NCI-H1417 (cell line): ENCODE measurements around the gene AHCYL2.

ENCODE experiments used
- DNase-seq, 3 experiments: peaks; one replicate each; lab custom pipeline; 2025; lab: John Stamatoyannopoulos, UW

Gene AHCYL2

DNA sequence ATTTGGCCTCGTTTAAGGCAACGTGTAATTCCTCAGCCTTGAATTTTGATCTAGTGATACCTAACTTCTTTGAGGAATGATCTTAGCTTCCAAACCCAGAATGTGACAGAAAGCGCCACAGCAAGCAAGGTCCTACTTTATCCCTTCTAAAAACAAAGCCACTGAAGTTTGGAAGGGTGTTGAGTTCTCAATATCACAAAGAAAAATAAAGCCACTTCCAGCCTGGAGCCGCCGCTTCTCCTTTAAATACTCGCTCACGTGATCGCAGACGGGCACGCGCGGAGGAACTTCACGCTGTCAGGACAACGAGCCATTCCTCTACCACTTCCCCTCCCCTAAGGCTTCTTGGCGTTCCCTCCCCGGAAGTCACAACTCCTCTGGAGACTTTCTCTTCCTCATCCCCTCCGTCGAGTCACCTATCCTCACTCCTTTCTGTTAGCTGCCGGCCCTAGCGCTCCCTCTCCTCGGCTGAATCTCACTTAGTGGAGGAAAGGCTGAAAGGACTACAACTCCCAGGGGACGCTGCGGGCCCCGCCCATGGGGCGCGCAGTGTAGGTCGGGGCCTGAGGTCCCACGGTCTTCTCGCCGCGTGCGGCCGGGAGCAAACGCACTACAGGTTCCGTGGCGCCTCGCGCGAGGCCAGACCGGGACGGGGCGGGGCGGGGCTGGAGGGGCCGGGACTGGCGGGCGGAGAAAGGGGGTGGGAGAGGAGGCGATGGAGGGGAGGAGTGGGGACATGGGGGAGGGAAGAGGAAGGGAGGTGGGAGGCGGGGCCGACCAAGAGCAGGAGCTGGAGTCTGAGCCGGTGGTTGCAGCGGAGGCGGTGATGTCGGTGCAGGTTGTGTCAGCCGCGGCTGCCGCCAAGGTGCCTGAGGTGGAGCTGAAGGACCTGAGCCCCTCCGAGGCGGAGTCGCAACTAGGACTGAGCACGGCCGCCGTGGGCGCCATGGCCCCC, at the start of gene AHCYL2:
TSS of gene AHCYL2 (plus strand) at position 780 of the 955 bp plus-strand sequence.
- peak; percentile 99 for DNase-seq

DNA sequence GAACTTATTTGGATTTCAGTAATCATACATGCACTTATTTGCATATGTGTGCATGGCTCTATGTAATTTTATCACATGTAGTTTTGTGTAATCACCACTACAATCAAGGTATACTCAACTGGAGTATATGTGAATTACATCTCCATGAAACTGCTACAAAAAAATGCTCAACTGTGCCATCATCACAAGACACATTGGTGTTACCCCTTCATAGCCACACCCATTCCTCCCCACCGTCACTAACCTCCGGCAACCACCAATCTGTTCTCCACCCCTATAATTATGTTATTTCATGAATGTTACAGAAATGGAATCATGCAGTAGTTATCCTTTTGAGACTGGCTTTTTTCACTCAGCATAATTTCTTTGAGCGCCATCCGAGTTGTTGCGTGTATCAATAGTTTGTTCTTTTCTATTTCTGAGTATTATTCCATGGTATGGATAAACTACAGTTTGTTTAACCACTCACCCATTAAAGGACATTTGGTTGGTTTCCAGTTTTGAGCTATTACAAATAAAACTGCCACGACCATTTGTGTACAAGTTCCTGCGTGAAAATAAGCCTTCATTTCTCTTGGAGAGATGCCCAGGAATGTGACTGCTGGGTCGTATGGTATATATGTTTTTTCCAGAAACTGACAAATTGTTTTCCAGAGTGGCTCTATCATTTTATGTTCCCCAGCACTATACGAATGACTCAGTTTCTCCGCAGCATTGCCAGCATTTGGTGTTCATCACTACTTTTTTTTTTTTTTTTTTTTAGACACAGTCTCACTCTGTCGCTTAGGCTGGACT, 47.7 kb upstream of the AHCYL2 start:
- peak in 2 of 3 experiments; percentile 33 to 73 for DNase-seq

DNA sequence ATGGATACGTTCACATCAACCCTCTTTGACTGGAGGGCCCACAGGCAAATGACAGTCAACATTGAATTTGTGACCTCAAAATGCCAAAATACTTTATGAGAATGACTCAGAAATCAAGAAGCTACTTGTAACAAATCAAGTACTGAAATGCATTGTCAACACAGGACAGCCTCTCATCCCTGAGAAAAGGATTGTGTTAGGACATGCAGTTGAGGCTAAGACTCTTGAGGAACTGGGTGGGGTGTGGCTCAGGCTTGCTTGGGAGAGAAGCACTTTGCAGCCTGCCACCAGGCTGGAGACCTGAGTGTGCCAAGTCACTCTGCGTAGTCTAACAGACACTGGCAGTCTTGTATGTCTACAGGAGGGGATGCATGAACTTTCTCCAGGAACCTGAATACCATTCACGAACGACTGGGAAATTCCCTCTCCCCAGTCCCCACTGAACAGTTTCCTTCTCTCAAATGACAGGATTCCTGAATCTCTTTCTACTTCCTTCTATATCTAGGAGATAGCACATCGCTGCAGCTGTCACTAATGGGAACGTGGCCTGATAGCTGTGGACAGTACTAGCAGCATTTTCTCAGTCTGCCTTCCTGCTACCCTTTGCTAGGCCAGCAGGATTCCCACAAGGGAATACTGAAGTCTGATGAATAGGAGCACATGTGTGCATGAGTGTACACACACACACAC, 39.7 kb upstream of the AHCYL2 start:
- no peak for DNase-seq

DNA sequence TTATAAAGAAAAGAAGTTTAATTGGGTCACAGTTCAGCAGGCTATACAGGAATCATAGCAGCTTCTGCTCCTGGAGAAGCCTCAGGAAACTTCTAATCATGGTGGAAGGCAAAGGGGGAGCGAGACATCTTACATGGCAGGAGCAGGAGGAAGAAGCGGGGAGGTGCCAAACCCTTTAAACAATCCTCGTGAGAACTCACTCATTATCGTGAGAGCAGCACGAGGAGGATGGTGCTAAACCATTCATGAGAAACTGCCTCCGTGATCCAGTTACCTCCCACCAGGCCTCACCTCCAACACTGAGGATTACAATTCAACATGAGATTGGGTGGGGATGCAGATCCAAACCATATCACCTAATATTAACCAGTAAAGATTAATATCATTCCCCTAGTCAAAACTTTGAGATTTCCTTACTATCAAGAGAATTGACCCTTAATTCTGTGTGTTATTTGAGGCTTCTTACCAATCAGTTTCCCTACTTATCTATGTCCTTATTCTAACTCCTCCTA, 38.0 kb upstream of the AHCYL2 start:
- no peak for DNase-seq

DNA sequence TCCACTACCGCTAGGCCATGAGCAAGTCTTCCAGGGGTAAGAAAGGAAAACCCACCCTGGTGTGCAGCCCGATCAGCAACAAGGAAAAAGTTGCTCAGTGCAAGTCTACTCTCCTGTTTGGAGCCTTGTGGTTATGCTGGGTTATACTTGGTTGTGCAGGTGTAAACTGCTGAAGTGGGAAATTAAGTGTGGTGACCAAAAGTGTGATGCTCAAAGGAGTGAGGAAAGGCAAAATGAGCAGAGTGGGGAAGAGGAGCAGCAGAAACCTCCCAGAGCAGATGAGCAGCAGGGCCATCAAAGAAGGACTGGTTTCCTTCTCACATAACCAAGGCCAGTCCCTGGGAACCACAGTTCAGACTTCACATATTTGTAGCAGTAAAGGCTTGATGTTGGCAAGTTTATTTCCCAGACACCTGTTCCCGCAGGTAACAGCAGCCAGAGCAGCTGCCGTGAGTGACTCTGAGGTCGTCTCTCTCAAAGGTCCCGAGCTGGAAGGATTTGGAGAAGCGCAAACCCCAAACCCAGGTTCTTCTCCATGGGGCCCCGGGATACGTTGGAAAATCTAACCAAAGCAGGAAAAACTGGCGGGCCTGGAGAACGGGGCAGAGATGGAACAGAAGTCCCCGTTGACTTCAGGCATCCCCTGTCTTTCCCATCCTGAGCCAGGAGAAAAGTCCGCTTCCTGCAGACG, 37.0 kb upstream of the AHCYL2 start:
- DNase-seq, result no peak

DNA sequence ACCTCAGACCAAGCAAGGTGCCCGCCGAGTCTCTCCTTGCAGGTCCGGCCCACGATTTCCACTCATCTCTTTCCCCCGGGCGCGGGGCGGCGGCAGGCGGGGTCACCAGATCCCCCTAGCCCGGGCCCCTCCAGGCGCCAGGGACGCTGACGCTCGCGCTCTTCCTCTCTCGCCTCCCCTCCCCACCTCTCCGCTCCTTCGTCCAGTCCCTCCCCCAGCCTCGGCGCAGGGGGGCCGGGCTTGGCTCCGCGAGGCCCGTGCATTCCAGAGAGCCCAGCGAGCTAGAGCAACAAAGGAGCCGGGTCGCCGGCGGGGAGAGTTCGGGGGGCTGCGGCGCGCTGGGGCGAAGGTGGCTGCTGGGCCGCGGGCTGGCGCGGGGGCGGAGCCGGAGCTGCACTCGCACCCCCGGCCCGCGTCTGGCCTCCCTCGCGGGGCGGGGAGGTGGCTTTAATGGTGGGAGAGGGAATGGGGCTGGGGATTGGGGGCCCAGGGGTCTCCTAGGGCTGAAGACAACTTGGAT, 36.4 kb upstream of the AHCYL2 start, which contains the start of gene SMO:
TSS of gene SMO (plus strand) at position 262 of the 520 bp plus-strand sequence. CDS start 519 bp downstream, outside the sequence.
- DNase-seq, result peak in 2 of 3 experiments; percentile 51 to 60

DNA sequence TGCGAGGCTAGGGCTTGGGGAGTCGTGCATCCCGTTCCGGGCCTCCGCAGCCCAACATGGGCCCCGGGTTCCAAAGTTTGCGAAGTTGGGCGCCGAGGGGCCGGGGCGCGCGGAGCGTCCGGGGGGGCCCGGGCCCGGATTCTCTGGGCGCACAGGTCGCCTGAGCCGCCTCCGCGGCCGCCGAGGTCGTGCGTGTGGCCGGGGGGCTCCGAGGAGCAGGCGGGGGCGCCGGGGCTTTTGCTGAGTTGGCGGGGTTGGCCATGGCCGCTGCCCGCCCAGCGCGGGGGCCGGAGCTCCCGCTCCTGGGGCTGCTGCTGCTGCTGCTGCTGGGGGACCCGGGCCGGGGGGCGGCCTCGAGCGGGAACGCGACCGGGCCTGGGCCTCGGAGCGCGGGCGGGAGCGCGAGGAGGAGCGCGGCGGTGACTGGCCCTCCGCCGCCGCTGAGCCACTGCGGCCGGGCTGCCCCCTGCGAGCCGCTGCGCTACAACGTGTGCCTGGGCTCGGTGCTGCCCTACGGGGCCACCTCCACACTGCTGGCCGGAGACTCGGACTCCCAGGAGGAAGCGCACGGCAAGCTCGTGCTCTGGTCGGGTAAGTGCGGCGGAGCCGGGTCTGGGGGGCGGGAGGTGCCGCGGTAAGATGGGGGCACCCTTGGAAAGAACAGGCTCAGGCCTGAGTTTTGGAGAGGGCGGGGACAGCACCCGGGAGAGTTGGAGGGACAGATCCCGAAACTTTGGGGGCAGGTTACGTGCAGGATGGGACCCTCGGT, 35.8 kb upstream of the AHCYL2 start:
- DNase-seq, result peak in 2 of 3 experiments; percentile 35 to 51

DNA sequence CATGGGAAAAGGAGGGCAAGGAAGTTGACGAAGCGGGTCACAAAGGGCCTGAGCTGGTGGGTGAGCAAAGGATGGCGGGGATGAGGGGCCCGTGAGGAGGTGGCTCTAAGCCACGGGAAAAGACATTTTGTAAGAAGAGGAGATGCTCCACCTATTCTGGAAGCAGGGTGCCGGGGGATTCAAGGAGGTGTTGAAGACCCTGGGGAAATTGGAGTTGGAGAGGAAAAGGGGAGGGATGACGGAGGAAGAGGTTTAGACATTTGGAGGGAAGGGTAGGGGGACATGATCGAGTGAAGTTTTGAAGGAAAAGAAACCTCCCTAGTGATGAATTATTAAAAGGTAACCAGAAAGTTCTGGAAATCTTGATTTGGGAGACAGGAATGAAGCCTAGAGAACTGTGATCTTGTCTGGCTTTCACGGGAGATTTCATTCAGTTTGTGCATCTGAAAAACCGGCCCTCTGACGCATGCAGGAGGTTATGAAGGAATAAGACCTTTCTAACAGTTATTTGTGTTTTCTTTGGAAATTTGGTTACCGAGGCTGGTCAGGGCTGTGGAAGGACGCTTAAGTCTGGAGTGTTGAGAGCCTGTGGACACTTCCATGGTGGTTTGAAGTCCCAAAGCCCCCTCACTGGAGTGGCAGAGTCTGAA, 35.0 kb upstream of the AHCYL2 start:
- DNase-seq, result no peak

DNA sequence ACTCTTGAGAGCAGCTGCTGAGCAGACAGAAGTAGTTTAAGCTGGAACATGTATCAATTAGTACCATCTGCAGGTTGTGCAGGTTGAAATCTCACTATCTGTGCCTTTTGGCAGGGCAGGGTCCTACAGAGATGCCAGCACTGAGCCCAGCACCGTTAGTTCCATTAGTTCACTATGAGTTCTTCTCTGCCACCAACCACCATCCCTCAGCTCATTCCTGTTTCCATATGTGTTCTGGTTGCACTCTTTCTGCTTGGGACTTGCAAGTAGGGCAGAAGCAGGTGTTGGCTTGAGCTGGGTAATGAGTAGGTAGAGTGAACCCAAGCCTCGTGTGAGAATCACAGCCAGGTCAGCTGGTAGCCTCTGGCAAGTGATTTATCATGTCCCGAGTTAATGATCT, 33.6 kb upstream of the AHCYL2 start:
- peak in 1 of 3 experiments; percentile 20 for DNase-seq

DNA sequence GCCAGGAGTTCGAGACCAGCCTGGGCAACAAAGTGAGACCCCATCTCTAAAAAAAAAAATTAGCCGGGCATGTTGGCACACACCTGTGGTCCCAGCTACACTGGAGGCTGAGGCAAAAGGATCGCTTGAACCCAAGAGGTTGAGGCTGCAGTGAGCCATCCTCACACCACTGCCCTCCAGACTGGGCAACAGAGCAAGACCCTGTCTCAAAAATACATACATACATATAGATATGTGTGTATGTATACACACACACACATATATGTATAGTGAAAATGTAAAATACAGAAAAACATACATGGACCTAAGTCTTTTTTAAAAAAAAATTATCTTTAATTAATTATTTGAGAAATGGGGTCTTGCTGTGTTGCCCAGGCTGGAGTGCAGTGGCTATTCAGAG, 30.9 kb upstream of the AHCYL2 start:
- no peak for DNase-seq

DNA sequence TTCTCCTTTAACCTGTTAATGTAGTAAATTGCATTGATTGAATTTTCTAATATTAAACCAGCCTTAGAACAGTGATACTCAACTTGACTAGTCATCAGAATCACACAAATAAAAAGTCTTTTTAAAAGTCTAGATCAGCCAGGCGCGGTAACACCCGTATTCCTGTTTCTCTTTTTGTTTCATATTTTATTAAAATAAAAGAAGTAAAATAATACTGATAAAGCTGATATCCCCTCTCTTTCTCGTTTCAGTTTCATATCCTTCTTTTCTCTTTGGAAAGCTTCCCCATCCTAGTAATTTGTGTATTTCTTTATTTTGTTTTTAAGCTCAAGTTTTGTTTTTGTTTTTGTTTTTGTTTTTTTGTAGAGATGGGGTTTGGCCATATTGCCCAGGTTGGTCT, 27.1 kb upstream of the AHCYL2 start:
- DNase-seq, result no peak

DNA sequence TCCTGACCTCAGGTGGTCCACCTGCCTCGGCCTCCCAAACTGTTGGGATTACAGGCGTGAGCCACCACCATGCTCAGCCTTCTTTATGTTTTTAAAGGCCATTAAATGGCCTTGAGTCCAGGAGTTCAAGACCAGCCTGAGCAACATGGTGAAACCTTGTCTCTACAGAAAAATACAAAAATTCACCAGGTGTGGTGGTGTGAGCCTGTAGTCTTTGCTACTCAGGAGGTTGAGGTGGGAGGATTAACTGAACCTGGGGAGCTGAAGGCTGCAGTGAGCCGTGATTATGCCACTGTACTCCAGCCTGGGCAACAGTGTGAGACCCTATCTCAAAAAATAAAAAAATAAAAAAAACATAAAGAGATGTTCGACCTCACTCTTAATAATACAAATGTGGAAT, 25.4 kb upstream of the AHCYL2 start:
- no peak for DNase-seq

DNA sequence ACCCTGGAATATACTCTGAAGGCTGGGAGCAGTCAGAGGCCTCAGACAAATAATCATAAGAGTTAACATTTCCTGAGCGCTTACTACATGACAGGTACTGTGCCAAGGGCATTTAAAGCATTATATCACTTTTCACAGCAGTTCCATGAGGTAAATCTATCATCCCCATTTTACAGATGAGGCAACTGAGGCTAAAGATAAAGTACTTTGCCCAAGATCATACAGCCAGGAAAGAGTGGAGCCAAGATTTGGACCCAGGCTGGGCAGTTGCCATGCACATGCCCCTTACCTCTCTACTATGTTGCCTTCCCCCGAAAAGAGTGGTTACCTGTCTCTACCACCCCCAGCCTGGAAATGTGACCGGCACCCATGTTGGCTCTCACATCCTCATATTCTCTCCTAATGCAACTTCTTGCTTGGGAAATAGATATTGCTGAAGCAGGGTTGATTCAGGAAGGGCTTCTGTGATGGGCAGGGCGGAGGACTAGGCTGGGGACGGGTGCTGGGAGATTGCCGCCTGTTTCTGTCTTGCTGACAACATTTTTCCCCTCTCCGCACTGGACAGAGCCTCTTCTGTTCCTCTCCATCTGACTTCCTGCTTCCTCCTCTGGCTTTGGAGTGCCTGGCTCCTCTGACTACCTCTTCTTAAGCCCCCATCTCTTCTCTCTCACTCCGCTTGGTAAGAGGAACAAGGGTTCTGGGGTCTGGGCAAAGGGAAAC, 22.6 kb upstream of the AHCYL2 start:
- DNase-seq, result no peak

DNA sequence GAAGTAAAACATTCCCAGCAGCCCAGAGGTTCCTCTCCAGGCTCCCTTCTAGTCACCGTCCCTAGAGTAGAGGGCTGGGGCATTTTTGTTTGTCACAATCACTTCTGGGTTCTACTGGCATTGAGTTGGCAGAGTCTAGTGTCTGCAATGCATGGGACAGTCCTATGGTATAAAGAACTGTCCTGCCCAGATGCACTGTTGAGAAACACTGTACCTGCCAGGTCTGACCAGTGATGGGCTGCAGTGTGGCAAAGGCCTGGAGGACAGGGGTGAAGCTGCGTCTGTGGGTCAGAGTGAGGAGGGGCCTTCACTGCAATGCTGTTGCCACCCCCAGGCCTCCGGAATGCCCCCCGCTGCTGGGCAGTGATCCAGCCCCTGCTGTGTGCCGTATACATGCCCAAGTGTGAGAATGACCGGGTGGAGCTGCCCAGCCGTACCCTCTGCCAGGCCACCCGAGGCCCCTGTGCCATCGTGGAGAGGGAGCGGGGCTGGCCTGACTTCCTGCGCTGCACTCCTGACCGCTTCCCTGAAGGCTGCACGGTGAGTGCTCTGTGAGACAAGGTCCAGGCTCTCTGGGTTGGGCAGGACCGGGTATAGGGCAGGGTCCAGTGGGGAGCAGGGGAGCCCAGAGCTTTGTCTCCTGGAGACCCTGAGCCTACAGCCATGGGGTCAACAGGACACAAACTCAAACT, 21.6 kb upstream of the AHCYL2 start:
- no peak for DNase-seq

DNA sequence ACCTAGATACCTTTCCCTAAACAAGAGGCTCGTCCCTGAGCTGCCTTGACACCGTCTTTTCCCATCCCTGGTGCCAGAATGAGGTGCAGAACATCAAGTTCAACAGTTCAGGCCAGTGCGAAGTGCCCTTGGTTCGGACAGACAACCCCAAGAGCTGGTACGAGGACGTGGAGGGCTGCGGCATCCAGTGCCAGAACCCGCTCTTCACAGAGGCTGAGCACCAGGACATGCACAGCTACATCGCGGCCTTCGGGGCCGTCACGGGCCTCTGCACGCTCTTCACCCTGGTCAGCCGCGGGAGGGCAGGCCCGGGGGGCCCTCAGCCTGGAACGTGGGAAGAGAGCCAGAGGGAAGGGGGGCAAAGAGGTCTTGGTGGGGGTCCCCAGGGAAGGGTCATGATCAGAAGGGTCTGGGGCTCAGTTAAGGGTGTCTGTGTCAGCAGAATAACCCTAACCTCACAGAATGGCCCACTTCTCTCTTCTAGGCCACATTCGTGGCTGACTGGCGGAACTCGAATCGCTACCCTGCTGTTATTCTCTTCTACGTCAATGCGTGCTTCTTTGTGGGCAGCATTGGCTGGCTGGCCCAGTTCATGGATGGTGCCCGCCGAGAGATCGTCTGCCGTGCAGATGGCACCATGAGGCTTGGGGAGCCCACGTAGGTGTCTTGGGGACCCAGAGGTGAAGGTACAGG, 19.6 kb upstream of the AHCYL2 start:
- DNase-seq, result no peak

DNA sequence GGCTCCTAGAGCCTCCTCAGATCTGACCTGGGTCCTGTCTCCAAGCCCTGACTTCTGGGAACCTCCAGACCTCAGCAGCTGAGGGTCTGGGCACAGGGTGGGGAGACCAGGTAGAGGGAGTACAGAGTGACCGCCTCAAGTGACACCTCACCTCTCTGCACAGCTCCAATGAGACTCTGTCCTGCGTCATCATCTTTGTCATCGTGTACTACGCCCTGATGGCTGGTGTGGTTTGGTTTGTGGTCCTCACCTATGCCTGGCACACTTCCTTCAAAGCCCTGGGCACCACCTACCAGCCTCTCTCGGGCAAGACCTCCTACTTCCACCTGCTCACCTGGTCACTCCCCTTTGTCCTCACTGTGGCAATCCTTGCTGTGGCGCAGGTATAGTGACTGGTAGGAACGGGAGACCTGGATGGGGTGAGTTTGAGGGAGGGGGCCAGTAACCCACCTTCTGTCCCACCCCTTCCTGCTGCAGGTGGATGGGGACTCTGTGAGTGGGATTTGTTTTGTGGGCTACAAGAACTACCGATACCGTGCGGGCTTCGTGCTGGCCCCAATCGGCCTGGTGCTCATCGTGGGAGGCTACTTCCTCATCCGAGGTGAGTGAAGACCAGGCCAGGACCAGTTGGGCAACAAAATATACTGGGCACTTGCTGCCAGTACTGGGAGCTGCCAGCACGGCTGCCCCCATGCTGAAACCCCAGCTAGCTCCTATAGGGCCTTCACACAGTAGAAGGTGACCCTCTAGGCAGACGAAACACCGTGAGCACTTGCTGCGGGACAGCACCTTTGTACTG, 18.6 kb upstream of the AHCYL2 start:
- DNase-seq, result no peak

DNA sequence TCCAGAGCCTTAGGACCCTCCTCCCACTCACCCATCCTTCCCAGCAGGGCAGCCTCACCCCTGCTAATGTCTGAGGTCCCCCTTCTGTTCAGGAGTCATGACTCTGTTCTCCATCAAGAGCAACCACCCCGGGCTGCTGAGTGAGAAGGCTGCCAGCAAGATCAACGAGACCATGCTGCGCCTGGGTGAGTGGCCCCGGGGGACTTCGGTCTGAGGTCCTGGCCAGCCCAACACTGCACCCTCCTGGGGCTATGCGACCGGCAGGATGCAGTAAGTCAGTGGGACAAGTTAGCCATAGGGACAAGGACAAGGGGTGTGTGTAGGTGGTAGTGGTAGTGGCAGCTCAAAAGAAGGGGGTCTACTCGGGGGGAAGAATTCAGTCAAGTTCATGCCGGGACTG, 16.2 kb upstream of the AHCYL2 start:
- DNase-seq, result no peak
